GDM1 (cell line): Measurements from ENCODE around the gene PLEKHG4.

Source experiments
- DNase-seq: peaks from one replicate; lab custom pipeline; 2025; lab: John Stamatoyannopoulos, UW

The PLEKHG4 gene

DNA sequence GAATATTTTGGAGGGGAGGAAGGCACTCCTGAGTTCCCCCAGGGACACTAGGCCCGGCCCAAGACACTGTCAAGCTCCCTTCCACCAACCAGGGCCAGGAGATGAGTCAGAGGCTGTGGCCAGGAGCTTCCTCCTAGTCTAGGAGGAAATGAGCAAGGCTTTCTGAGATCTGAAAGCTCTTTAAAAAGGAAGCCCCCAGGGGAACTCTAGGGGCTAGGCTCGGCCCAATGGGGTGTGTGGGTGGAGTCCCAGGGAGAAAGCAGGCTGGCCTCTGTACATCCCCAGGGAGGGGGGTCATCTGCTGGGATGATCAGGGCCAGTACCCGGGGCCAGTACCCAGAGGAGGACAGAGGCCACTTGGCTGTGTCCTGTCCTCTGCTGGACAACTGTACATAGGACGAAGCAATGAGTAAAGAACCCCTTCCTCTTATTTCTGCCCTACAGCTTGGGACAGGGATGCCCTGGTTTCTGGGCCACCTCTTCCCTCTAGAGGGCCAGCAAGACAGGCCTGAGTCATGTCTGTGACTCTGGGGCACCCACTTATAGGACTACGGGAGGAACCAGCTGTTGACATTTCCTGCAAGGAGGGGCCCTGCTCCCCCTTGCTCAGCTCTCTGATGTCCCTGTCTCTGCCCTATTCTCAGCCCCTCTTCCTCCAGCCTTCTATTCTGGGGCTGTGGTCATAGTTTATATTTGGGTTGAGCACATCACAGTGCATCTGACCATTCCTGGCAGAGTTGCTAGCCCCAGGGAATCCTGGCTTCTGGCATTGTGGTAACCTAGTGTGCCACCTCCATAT lies 34.7 kb upstream of the PLEKHG4 start:
- DNase-seq: peak; percentile 70

DNA sequence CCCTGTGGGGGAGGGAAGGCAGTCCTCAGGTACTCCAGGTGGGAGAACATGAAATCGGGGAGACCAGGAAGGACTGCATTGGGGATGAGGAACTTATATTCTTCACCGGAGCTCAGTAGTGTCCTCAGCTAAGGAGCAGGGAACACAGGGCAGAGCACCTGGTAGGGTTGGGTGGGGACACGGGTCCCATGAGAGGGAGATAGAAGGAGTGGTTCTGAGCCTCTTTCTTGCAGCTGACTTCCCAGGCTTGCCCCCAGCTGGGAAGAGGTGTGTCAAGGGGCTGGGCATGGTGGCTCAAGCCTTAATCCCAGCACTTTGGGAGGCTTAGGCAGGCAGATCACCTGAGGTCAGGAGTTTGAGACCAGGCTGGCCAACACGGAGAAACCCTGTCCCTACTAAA lies 34.1 kb upstream of the PLEKHG4 start:
- DNase-seq: no peak

DNA sequence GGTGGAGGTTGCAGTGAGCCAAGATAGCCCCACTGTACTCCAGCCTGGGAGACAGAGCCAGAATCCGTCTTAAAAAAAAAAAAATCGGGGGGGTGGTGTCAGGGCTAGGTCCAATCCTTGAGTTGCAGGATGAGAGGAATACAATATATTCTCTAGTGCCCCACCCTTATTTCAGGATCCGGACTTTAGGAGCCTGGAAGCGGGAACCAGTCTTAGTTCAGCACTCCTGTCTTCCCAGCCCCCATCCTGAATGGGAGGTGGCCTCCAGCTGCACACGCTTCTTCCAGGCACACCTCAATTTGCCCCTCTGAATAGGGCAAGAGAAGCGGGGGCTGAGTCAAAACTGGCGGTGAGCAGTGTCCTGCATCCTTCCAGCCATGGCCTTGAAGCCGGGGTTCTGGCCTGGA lies 33.7 kb upstream of the PLEKHG4 start:
- no peak for DNase-seq

DNA sequence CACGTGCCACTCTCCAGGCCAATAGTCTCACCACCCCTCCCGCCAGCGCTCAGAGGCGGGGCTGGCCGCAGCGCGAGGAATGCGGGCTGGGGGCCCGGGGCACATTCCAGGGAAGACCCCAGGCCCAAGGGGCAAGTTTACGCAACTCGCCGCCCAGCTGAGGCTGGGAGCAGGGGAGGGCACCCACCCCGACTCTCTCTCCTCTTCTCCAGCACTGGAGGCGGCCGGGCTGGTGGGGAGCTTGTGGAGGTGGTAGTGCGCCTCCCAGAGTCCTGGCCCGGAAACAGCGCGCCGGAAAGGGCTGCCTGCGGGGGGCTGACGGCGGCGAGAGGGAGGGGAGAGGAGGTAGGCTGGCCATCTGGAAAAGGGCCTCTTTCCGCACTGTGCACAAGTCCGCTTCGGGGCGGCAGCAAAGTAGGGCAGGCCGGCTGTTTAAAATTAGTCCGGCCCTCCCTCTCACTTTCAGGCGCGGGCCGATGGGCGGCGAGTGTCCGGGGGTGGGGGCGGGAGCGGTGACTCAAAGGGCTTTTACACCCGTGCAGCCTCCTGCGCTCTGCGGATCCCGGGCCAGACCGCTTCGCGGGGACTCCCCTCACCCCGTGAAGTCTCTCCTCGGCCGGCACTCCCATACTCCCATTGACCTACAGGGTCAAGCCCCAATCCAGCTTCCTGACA lies 33.1 kb upstream of the PLEKHG4 start:
- DNase-seq: peak; percentile 42

DNA sequence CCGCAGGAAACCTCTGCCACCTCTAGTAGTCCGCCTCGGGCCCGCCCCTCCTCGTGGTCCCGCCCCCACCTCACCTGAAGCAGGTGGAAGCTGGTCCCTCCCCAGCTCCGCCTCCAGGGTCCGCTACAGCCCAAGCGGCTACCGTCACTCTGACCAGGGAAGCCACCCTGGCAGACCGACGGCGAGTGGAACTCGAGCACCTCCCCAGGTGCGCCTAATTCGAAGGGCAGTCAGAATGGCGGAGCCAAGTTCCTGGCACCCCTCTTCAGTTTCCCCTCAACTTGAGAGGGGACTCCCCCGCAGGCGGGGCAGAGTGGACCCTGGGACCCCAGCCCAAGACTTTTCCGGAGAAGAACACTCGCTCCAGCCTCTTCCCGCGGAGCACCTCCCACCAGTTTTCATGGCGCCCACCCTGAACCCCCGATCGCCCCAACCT lies 32.6 kb upstream of the PLEKHG4 start:
- DNase-seq: no peak

DNA sequence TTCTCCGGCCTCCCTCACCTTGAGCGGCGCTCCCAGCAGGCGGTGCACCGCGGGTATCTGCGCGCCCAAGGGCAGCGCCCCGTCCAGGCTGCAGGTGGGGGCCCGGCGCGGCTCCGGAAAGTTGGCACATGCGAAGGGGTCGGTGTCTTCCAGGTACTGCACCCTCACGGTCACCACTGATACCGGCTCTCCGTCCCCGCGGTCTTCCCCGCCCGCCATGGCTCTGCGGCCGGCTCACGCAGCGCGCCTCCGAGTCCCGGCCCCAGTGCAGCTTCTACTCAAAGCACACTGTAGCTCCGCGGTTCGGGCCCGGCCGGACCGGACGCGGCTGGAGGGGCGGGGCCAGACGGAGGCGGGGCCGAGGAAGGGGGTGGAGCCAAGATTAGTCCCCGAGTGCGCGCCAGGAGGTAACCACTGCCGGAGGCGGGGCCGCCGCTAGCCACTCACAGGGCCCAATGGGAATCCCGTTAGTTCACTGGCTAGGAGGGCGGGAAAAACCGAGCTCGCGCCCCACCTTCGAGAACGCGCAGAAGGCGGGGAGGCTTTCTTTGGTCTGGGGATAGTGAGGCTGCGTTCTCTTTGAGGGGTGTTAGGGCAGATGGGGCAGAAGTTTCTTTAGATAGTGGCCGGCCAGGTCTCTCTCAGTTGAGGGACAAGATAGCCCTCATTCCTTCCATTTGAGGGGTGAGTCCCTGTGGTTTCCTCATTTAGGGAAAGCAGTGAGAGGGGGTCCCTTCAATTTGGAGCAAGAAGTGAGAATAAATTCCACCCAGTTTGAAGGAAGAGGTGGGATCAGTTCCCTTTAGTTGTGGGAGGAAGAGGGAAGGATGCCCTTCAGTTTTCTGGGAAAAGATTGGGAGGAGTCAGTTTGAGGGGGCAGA lies 31.9 kb upstream of the PLEKHG4 start, which contains the start of gene FHOD1:
TSS of gene FHOD1 (minus strand) at position 290 of the 881 bp plus-strand sequence. CDS start at position 219, 71 bp downstream.
- DNase-seq: peak; percentile 81

DNA sequence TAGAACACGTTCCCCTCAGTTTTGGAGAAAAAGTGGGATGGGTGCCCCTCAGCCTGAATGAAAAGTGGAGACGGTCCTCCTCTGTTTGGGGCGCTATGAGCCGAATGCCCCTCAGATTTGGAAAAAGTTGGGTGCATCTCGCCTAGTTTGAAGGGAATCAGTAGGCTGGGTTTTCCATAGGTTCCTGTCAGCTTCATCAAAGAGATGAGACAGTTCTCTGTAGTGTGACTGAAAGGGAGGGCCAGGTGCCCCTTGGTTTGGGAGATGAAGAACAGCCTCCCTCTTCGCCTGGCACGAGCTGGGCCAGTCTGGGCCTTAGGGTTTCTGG lies 31.3 kb upstream of the PLEKHG4 start:
- no peak for DNase-seq

DNA sequence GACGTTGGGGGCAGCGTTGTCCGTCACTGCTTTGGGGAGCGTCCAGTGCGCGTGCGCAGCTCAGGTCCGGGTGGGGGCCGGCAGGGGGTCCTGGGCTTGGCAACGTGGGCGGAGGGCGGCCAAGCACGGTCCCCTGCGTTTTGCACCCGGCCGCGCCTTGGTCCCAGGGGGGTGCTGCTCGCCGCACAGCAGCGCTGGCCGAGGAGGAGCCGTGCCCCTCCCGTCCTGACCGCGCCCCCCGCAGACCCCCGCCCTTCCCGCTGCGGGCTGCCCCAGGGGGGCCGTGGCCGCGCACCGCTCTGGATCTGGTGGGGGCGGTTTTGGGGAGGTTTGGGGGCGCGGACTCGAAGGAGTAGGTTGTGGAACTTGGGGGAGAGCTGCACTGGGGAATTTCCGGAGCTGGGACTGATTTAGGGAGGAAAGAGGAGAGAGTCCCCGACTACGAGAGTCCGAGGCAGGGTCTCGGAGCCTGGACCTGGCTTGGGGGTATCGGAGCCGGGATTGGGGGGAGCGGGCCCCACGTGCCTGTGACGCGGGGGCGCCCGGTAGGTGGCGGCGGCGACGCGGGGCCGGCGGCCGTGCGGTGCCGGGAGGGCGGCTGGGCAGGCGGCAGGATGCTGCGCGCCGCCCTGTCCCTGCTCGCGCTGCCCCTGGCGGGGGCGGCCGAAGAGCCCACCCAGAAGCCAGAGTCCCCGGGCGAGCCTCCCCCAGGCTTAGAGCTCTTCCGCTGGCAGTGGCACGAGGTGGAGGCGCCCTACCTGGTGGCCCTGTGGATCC lies 30.7 kb upstream of the PLEKHG4 start, which contains the start of gene SLC9A5:
TSS of gene SLC9A5 (plus strand) at position 579 of the 777 bp plus-strand sequence. CDS start at position 615, 36 bp downstream.
- DNase-seq: no peak

DNA sequence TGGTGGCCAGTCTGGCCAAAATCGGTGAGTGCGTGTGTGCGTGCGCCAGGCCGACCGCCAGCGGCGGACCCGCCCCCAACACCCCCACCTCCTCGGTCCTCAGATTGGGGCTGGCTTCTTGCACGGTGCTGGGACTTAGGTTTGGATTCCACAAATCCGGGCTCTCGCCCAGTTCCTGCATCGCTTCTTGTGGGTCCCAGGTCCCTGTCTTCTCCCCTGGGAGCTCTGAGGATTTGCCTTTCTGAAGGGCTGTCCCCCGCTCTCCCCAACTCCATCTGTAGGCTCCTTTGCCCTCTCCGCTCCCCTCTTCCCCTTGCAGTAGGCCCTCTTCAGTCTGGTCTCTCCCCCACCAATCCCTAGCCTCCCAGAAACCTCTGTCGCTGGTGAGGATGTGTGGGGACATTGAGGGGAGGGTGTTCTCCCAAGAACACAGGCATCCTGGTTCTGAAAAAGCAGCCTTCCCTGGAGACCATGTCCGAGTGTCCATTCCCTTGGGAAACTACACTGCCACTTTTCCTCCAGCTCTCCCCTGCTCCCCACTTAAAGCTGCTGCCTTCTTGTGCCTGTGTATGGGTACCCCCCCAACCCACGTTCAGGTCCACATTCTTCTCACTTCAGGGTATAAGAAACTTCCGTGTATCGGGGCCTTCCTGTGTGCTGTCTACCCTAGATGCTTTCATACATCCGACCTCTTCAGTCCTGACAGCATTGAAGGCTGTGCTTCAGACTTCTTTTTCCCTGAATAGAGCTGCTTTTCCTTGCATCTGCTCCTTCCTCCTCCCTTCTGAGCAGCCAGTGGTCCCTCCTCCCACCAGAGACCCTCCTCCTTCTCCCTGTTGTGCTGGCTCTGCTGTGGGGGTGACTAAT lies 29.9 kb upstream of the PLEKHG4 start:
- DNase-seq: no peak

DNA sequence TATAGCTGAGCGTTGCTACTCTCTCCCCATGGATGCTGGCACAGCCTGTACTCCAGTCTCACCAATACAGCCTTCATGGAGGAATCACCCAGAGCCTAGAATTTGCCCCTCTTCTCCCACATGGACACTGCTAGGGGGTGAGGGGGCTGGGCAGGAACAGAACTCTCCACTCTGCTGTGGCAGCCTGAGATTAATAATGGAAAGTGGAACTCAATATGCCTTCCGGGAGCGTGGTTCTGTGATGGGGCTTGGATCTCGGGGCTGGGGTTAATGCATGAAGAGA lies 29.3 kb upstream of the PLEKHG4 start:
- no peak for DNase-seq

DNA sequence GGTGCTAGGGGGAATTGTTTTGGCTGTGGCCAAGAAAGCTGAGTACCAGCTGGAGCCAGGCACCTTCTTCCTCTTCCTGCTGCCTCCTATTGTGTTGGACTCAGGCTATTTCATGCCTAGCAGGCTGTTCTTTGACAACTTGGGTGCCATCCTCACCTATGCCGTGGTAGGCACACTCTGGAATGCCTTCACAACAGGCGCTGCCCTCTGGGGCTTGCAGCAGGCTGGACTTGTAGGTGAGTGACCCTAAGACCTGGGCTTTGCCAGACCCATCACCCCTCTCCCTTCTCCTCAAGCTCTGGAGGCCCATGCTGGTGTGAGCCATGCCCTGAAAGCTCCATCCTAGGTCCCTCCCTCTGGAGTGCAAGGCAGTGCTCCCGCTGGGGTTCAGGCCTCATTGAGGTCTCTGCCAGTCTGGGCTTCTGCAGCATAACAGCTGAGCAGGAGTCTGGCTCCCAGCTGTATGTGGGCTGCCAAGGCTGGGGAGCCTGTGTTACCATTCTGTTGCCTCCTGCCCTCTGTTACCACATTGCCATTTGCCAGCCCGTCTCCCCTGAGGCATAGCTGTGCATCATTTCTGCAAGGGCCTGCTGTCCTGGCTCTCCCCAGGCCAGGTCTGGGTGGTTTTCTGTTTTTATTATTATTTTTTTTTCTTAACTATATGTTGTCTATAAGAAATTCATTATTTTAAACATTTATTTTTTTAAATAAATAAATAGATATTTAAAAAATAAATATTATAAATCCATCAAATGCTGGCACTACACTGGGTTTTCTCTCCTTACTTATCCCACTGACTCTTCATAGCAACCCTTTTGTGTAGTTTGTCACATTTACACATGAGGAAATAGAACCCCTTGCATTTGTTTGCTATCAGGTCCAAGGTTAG lies 26.5 kb upstream of the PLEKHG4 start:
- DNase-seq: no peak

DNA sequence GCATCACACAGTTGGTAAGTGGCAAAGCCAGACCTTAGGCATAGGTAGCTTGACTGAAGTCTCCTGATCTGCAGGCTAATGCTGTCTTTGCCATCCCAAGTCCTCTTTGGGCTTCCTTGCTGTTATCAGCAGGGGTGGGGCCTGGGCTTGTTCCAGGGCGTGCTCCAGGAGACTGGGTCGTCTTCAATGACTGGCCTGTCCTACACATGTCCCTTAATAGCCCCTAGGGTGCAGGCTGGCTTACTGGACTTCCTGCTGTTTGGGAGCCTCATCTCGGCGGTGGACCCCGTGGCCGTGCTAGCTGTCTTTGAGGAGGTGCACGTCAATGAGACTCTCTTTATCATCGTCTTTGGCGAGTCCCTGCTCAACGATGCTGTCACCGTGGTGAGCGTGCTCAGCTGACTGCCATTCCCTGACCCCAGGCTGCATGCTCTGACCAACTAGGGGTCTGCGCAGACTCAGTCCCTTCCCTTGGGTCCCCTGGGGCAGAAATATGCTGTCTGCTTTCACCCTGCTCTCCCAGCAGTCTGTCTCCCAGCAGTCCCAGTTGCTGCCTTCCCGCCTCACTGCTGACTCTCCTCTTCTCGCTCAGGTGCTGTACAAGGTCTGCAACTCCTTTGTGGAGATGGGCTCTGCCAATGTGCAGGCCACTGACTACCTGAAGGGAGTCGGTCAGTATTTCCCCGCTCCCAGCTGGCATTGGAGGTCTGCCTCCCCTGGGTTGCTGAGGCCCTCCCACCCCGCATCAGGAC lies 24.4 kb upstream of the PLEKHG4 start:
- no peak for DNase-seq

DNA sequence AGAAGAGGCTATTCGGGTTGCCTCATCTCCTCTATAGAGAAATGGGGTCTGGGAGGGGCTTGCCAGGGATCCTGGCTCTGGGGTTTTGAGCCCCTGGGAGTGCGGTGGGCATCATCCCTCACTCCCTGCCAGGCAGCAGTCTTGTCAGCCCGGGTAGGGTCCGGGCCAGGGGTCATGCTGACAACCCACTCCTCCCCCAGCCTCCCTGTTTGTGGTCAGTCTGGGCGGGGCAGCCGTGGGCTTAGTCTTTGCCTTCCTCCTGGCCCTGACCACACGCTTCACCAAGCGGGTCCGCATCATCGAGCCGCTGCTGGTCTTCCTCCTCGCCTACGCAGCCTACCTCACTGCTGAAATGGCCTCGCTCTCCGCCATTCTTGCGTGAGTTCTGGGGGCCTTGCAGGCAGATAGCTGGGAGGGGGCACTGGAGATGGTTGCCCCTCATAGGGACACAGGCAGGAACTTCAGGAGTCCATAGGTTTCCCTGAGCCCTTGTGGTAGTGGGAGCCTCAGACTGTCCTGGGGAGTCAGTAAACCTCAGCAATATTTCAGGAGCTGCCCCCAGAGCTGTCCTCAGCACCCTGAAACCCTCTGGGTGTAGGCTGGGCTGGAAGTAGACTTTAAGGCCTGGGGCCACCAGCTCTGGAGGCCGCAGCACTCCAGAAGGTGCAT lies 23.6 kb upstream of the PLEKHG4 start:
- no peak for DNase-seq

DNA sequence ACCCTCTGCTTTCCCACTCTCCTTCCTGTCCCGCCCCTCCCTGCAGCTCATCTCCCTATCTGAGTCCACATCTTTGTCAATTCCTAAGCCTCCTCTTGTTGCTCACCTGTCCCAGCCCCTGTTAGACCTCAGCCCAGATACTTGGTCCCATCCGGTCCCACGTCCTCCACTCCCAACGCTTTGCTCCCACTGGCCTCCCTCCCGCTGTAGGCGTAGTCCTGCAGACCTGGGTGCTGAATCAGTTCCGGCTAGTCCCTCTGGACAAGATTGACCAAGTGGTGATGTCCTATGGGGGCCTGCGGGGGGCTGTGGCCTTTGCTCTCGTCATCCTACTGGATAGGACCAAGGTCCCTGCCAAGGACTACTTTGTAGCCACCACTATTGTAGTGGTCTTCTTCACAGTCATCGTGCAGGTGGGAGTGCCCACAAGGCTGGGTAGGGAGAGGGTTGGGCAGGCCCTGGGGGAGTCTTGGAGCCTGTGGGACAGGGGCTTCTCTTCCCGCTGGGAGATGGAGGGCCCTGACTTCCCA lies 22.6 kb upstream of the PLEKHG4 start:
- no peak for DNase-seq

DNA sequence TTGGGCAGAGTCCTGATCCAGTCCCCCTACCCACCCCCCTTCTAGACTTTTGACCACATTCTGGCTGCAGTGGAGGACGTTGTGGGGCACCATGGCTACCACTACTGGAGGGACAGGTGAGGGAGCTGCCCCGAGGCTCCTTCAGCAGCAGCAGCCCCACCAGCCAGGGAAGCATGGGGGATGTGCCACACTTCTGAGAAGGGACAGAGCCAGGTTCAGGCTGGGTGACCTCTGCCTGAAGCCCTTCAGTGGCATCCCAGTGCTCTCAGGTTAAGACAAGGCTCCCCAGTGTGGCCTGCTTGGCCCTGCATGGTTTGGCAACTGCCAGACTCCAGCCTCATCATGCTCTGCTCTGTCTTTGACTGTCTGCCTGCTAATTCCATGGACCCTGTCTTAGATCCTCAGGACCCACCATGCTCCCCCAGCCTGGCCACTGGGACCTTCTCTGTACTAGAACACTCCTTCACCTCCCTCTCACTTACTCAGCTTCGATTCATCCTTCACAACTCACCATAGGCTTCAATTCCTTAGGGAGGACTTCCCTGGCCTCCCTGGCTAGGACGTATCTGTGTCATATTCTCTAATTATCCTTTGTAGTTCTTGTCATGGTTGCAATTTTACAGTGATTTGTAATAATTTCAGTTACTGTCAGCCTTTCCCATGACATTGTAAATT lies 21.7 kb upstream of the PLEKHG4 start:
- DNase-seq: no peak

DNA sequence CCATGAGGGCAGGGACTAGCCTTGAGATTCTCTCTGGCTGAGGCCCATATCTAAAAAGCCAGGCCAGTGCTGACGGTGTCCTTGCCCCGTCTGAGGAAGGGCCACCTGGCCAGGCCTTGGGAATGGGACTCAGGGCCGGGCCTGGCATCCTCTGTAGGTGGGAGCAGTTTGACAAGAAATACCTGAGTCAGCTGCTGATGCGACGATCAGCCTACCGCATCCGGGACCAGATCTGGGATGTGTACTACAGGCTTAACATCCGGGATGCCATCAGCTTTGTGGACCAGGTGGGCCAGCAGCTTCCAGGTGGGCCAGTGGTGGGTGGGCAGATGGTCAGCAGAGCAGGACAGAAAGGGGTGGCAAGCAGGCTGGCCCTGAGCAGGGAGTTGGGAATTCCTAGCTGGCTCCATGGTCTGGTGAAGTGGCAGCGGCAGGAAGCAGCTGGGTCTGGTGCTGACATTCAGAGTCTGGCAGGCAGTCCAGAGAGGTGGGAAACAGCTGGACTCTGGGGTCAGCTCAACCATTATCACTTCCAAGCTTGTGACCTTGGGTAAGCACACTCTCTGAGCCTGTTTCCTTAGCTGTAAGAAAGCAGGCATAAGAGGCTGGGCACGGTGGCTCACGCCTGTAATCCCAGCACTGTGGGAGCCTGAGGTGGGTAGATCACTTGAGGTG lies 21.0 kb upstream of the PLEKHG4 start:
- no peak for DNase-seq

DNA sequence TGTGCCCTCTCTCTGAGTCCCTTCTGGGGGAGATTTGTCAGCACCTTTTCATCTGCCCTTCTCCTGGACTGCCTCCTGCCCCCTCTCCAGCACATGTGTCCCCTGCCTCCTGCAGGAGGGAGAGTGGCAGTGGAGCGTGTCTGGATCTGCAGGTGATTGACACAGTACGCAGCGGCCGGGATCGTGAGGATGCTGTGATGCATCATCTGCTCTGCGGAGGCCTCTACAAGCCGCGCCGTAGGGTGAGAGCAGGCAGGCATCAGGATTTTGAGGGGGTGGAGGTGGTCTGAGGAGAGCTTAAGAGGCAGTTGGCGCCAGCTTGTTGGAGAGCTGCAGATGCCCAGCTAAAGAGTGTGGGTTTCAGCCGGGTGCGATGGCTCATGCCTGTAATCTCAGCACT lies 19.6 kb upstream of the PLEKHG4 start:
- no peak for DNase-seq
